Pulmonary artery endothelial cell (primary cell): ENCODE measurements around the gene SRD5A1. TPM values are rescaled to one million over a fixed set of nuclear protein-coding genes. Genes with fewer than 3 reads are reported as not detected.

Experiments
- DNase-seq: peaks from one replicate; pipeline ENCODE4 v3.0.0-alpha.2; 2011; ENCODE audit warnings: low read depth, low spot score
- total RNA-seq: library from RNA; depleted of rRNA; stranded (reverse); fragments of >200 nt; gene quantifications from 2 replicates; pipeline ENCODE4 v1.2.3, GENCODE V29; 2014

SRD5A1 gene
- total RNA-seq, 1 donor from 2014 or later = 11.3 TPM

GRCh38 chr5:6683241-6683640, 50.0 kb downstream of the SRD5A1 start:
- no peak for DNase-seq

DNA sequence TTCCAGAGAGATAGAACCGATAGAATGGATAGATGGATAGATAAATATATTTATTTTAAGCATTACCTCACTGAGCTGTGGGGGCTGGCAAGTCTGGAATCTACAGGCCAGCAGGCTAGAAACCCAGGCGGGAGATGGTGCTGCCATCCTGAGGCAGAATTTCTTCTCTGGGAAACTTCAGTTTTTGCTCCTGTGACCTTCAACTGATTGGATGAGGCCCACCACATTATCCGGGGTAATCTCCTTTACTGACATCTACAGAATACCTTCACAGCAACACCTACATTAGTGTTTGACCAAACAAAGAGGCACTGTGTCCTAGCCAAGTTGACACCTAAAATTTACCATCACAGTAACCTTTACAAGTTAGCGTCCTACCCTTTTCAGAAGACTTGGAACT, 50.8 kb downstream of the SRD5A1 start:
- DNase-seq = no peak

- no peak for DNase-seq
Measured at GRCh38 chr5:6686501-6686900, 53.3 kb downstream of the SRD5A1 start.

GRCh38 chr5:6686915-6687409, 53.7 kb downstream of the SRD5A1 start:
- DNase-seq = no peak

DNA sequence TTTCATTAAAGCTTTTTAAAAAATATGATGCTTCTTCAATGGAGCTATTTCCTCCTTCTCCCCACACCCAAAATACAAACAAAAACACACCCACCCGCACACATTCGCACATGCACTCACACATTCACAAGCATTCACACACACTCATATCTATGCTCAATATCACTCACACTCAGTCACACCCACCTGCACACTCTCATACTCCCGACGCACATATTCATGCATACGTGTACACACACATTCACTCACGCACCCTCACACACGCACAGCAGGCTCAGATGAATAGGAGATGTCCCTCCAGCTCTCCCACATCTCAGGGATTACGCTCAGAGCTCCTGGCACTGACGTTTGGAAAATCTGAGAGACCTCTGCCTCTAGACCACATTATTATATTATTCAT, 54.3 kb downstream of the SRD5A1 start:
- DNase-seq = no peak

DNA sequence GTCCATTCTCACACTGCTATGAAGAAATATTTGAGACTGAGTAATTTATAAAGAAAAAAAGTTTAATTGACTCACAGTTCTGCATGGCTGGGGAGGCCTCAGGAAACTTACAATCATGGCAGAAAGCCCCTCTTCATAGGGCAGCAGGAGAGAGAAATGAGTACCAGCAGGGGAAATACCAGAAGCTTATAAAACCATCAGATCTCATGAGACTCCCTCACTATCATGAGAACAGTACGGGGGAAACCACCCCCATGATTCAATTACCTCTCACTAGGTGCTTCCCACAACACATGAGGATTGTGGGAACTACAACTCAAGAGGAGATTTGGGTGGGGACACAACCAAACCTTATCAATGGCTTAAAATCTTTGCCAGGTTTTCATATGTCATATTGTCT, 59.7 kb downstream of the SRD5A1 start:
- DNase-seq = no peak

GRCh38 chr5:6698696-6699095, 65.5 kb downstream of the SRD5A1 start:
- DNase-seq = no peak

- DNase-seq = no peak
Measured at GRCh38 chr5:6699357-6699756, 66.1 kb downstream of the SRD5A1 start.

DNA sequence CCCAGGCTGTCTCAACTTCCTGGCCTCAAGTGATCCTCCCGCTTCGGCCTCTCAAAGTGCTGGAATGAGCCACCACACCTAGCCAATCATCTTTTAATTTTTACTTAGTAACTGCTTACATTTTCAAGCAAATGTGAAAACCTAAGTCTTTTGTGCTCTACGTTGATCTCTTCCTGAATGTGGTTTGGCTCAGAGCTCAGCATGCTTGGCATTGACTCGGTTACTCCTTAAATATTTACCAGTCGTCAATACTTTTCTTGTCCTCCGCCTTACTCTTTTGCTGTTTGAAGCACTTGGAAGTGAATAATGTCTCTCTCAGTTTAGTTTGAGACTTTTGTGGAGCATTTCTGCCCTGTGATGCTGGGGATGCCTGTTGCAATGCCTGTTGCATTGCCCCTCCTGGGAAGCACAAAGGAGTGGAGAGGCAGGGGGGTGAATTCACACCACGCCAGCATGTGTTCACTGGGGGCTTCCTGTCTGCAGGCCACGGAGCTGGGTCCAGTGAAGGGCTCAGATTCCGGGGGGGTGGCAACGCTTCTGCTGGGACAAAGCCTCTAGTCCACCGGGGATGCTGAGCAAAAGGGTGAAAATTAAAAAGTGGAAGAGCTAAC, 66.9 kb downstream of the SRD5A1 start:
- DNase-seq = no peak

DNA sequence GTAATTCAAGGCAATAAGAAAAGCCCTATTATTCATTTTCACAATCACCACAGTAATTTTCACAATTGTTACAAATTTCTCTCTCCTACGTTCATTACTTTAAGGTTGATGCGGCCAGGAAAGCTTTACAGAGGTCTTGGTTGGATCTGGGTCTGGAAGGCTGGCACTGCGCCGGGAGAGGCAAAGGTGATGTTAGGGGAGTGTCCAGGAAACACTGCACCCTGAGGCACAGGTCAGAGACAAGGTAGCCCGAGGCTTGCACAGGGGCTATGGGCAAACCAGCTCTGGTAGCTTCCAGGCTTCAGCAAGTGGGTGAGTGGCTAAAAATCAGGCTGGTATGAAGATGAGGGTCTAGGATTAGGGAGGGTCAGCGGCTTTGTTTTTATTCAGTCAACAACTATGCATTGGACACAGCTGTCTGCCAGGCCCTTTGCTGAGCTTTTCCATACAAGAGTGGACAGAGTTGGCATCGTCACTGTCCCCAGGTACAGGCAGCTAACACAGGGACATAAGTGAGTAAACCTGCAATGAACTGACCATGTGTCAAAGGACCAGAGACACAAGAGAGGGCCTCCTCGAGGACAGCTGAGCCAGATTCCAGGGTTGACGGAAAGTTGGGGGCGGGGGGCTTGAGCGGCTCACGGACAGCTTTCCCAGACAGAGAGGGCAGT, 67.6 kb downstream of the SRD5A1 start:
- no peak for DNase-seq

DNA sequence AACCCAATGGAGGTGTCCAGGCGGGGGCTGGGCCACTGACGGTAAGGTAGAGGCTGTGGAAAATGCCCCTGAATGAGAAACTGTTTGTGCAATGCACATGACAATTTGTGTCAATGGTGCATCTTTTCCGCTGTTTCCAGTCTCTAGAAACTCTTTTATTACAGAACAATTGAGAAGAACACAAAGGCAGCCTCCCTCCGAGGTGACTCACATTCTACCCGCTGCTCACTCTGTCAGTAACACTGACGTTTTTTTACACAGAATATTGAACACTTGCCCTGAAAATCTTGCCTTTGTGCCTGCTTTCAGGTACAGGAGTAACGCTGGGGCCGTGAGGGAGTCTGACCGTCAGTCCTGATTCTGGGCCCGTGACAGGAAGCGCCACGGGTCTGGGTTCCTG, 68.3 kb downstream of the SRD5A1 start:
- DNase-seq = no peak

GRCh38 chr5:6702633-6703032, 69.4 kb downstream of the SRD5A1 start:
- no peak for DNase-seq

- no peak for DNase-seq
Measured at GRCh38 chr5:6703806-6704205, 70.6 kb downstream of the SRD5A1 start.

DNA sequence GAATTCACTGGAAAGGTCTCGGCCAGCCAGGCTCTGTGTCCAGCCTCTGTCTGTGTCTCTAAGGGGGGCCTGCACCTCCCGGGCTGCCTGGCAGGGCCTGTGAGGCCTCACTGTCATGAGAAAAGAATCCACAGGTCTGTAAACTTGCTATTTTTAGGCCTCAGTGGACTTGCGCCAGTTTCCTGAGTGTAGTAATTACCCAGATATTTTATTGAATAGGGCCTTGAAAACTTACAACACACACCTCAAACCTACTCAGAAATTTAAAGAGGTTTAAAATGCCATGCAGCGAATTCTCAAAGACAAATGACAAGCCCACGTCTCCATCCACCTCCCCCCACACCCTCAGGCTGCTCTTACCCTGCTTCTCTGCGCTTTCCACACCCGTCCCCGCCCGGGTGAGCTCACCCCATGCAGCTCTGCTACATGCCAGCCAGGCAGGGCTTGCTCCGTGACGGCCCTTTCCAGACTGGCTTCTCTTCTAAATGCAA, 71.2 kb downstream of the SRD5A1 start:
- DNase-seq = no peak

- DNase-seq = no peak
Measured at GRCh38 chr5:6705088-6705487, 71.8 kb downstream of the SRD5A1 start.

DNA sequence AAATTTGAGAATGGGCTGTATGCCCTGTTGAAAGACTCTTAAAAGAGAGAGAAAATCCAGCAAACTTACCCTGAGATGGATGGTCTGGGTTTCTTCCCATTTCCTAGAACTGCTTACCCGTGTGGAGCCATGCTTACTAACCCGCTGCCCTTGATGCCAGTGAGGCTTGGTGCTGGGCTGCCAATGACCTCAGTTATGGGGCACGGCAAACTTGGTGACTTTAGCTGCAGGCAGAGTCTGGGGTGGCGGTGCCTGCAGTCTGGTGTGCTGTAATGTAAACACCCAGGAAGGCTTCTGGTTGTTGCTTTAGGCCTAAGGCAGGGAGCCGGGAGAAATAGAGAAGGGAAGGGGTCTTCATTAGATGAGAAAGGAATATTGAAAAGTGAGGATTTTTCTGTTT, 72.7 kb downstream of the SRD5A1 start:
- no peak for DNase-seq

GRCh38 chr5:6707852-6708251, 74.6 kb downstream of the SRD5A1 start:
- DNase-seq = no peak

- DNase-seq = no peak
Measured at GRCh38 chr5:6708814-6709213, 75.6 kb downstream of the SRD5A1 start.

DNA sequence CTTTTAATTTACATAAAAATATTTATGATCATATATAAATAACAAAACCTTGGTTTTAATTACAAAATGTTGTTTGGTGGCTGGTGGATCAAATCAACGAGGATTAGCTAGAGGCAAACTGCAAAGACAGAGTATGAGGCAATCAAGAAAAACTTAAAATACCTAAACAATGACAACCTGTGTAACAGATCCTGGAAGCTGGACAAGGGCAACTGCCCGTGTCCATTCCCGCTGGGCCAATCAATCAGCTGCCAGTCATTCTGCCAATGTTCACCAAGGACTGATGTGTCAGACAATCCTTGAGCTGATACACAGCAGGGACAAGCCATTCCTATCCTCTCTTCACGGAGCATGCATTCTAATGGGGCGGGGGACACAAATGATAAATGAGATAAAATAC, 76.8 kb downstream of the SRD5A1 start:
- DNase-seq = no peak

DNA sequence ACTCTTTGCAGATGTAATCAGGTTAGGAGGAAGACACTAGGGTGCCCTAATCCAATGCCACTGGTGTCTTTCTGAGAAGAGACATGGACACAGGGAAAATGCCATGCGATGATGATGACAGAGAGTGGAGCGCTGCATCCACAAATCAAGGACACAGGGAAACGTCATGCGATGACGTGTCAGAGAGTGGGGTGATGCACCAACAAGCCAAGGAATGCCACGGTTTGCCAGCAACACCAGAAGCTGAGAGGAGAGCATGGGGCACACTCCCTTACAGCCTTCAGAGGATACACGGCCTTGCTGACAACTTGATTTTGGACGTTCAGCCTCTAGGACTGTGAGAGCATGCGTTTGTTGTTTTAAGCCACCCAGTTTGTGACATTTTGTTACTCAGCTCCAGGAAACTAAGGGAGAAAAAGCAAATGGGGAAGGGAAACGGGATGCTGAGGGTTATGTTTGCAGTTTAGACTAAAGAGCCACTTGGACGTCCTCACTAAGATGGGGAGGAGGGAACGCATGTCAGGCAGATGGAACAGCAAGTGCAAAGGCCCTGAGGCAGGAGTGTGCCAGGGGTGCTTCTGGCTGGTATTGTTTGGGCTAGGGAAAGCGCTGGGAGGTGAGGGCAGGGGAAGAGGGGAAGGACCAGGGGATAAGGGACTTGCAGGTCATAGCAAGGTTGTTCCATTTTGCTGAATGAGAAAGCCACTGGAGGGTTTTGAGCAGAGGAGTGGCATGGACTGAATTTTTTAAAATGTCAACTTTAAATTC, 77.5 kb downstream of the SRD5A1 start:
- no peak for DNase-seq

DNA sequence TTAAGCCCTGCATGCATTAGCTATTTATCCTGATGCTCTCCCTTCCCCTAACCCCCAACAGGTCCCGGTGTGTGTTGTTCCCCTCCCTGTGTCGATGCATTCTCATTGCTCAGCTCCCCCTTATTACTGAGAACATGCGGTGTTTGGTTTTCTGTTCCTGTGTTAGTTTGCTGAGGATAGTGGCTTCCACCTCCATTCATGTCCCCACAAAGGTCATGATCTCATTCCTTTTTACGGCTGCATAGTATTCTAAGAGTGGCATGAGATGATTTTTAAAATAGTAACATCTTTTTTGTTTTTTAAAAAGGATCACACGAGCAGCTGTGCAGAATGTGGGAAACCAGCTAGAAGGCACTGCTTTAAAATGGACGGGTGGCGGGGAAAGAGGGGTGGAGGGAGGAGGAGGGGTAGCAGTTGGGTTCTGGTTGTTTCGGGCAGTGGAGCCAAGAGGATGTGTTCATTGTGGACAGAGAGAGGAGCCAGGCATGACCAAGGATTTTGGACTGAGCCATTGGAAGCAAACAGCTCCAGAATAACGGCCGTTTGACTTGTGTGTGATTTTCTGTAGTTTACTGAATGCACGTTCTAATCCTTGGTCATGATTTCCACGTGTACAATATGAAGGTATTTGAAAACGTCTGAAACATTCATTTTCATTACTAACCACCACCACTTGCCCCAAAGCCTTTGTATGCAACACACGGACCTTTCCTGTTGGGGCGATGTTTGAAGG, 78.3 kb downstream of the SRD5A1 start:
- DNase-seq = no peak

DNA sequence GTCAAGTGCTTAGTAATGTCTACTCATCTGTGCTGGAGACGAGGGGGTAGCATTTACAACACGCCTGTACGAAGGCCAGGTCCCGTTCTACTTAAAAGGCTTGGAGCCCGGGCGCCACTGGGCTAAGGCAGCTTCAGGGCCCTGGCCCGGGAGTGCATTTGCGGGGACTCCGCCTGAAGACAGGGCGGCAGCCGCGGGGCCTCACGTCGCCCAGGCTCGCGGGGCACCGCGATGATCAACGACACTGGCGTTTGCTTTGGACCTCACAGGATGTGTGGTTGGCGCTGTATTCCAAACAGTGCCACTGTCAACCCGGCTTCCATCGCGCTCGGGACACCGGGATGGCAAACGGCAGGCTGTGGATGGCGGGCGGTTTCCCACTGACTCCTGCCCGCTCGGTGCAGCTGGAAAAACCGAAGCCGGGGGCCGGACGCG, 78.9 kb downstream of the SRD5A1 start:
- DNase-seq = no peak
